K562 (cell line): ENCODE measurements around the gene LRRC51. TPM values are rescaled to one million over a fixed set of nuclear protein-coding genes. Genes with fewer than 3 reads are reported as not detected.

Experiments used
- ARHGAP35 ChIP-seq: fragments of 450-650 bp; IDR thresholded peaks from 2 replicates; pipeline ENCODE4 v1.6.1; 2018; ENCODE audit not compliant: partially characterized antibody
- FOXJ2 ChIP-seq: fragments of 200-800 bp; sonication (Bioruptor generic); IDR thresholded peaks from 2 replicates; pipeline ENCODE4 v1.6.1; 2016; ENCODE audit warnings: missing genetic modification characterization, missing compliant biosample characterization
- HNRNPH1 ChIP-seq: fragments of 200-400 bp; formaldehyde crosslinking; optimal IDR thresholded peaks from 2 replicates; pipeline ENCODE3; 2017; ENCODE audit warnings: low read depth, mild to moderate bottlenecking, low read length, moderate library complexity
- MAFF ChIP-seq: IDR thresholded peaks from 2 replicates; pipeline ENCODE4 v1.6.1; 2012; ENCODE audit warnings: low read length, improper control_type of control experiment
- NFXL1 ChIP-seq: fragments of 450-650 bp; formaldehyde crosslinking; IDR thresholded peaks from 2 replicates; pipeline ENCODE4 v1.4.0; 2021; ENCODE audit warnings: mild to moderate bottlenecking
- PHF21A ChIP-seq: fragments of 450-650 bp; IDR thresholded peaks from 2 replicates; pipeline ENCODE4 v1.6.1; 2017; ENCODE audit warnings: low read depth, borderline replicate concordance
- ZNF644 ChIP-seq: fragments of 200-800 bp; sonication (Bioruptor generic); IDR thresholded peaks from 2 replicates; pipeline ENCODE4 v1.6.1; 2016; ENCODE audit warnings: low read depth, missing genetic modification characterization, missing compliant biosample characterization
- ZNF75A ChIP-seq: fragments of 450-650 bp; formaldehyde crosslinking; IDR thresholded peaks from 2 replicates; pipeline ENCODE4 v1.4.0; 2020; ENCODE audit warnings: mild to moderate bottlenecking
- microRNA-seq: library from miRNA; unstranded; fragments of <30 nt; microRNA quantifications from one replicate; pipeline ENCODE4, GENCODE V29; 2018; ENCODE audit warnings: borderline microRNAs expressed
- polyA plus RNA-seq, 8 experiments: library from polyadenylated mRNA; depleted of rRNA in 4 of 8; stranded (reverse) in 5 of 8; unstranded in 3 of 8; fragments of >200 nt; fragmentation: Nextera tagmentation in 2 of 8; fragmentation: Illumina TruSeq in 1 of 8; extraction: Ambion mirVana in 2 of 8; extraction: Trizol in 1 of 8; gene quantifications; 2 replicates each; pipeline versions ENCODE4 v1.2.1 to v1.2.3, GENCODE V29; 2011 to 2014; ENCODE audit warnings: inconsistent platforms in 1 of 8, missing spikeins in 1 of 8
- small RNA-seq: library from RNA; depleted of rRNA; stranded (forward); fragments of <200 nt; gene quantifications from one replicate; pipeline ENCODE3, GENCODE V24; 2014
- total RNA-seq, 7 experiments: library from RNA; depleted of rRNA in 6 of 7; stranded (reverse); fragments of >200 nt in 6 of 7; fragmentation: Illumina TruSeq in 2 of 7; extraction: Trizol in 2 of 7; gene quantifications; 2 replicates each; pipeline versions ENCODE4 v1.2.1 to v1.2.3, GENCODE V29; 2011 to 2021; ENCODE audit warnings: low replicate concordance in 1 of 7
- TF ChIP-seq, protein P1 (sequence below): sonication (generic); formaldehyde crosslinking; IDR thresholded peaks from 2 replicates; pipeline ENCODE4 v1.8.0; 2022; ENCODE audit warnings: missing genetic modification reagents, mild to moderate bottlenecking, moderate library complexity, borderline replicate concordance

Gene LRRC51
- total and polyA plus RNA-seq, 9 of the 15 experiments (the other 6 are each of a cell fraction or from before 2014, with no cell fraction given) = 4.7 to 10.6 (median 5.6) TPM

DNA sequence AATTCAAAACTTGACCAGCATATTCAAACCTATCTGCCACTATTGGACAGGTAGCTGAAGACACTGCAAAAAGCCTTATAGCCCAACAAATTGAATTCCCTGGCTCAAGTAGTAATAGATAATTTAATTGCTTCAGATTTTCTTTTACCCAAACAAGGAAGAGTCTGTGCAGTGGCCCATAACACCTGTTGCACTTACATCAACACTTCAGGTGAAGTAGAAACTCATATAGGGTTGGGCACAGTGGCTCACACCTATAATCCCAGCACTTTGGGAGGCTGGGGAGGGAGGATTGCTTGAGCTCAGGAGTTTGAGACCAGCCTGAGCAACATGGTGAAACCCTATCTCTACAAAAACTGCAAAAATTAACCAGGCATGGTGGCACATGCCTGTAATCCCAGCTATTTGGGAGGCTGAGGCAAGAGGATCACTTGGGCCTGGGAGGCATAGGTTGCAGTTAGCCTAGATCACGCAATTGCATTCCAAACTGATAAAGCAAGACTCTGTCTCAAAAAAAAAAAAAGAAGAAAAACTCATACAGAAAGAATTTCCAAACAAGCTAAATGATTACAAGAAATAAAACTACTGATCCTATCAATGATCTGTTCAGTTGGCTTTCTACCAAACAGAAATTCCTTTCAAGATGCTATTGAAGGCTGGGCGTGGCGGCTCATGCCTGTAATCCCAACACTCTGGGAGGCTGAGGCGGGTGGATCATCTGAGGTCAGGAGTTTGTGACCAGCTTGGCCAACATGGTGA, 64.3 kb downstream of the LRRC51 start (continued):
- TF ChIP-seq ARHGAP35 (no peak), HNRNPH1 (no peak), PHF21A (no peak), ZNF75A (CRISPR knock-in tag) (no peak), NFXL1 (CRISPR knock-in tag) (no peak), ZNF644 (no peak), MAFF (no peak), FOXJ2 (no peak)
- TF ChIP-seq, protein P1, sequence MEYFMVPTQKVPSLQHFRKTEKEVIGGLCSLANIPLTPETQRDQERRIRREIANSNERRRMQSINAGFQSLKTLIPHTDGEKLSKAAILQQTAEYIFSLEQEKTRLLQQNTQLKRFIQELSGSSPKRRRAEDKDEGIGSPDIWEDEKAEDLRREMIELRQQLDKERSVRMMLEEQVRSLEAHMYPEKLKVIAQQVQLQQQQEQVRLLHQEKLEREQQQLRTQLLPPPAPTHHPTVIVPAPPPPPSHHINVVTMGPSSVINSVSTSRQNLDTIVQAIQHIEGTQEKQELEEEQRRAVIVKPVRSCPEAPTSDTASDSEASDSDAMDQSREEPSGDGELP = no peak

Small RNAs within 50 kb of the gene (microRNA-seq; reads per million reads assigned to microRNA genes)
- 0.73 reads per million for gene MIR3165

Small RNAs within 50 kb of the gene (small RNA-seq; reads per million reads assigned to genes)
- gene MIR3165 = 0.22 reads per million
- not detected for gene RNU6-72P

Other genes starting within 250 kb of the LRRC51 start
Only the 7 nearest of the 14 such genes appear.
- 2.1 and 2.9 TPM in 2 replicates for gene IL18BP, start 81.9 kb upstream of the LRRC51 start, total RNA-seq (2014; rRNA removed)
- 2.7 and 3.2 TPM in 2 replicates for gene IL18BP, start 81.9 kb upstream of the LRRC51 start, total RNA-seq (2014; rRNA removed; fragmentation: Illumina TruSeq; extraction: Trizol)
- gene IL18BP, start 81.9 kb upstream of the LRRC51 start, total RNA-seq (2015; rRNA removed; fragmentation: Illumina TruSeq; extraction: Trizol) = 3.2 and 3.5 TPM in 2 replicates
- gene IL18BP, start 81.9 kb upstream of the LRRC51 start, total RNA-seq (2021) = 5.2 and 9.4 TPM in 2 replicates
- 6.4 and 10.7 TPM in 2 replicates for gene IL18BP, start 81.9 kb upstream of the LRRC51 start, polyA plus RNA-seq (2011; rRNA removed)
- 6.1 TPM in 2 replicates for gene IL18BP, start 81.9 kb upstream of the LRRC51 start, polyA plus RNA-seq (2014; fragmentation: Illumina TruSeq; extraction: Trizol)
- gene IL18BP, start 81.9 kb upstream of the LRRC51 start, polyA plus RNA-seq (2014; fragmentation: Nextera tagmentation; extraction: Ambion mirVana) = under 1 TPM; 0.34 to 0.35 TPM
- gene IL18BP, start 81.9 kb upstream of the LRRC51 start, polyA plus RNA-seq (2014; rRNA removed) = 6.3 and 7.2 TPM in 2 replicates
- 93.1 and 94.7 TPM in 2 replicates for gene NUMA1, start 308 bp upstream of the LRRC51 start, total RNA-seq (2014; rRNA removed)
- 40.3 and 41.4 TPM in 2 replicates for gene NUMA1, start 308 bp upstream of the LRRC51 start, total RNA-seq (2014; rRNA removed; fragmentation: Illumina TruSeq; extraction: Trizol)
- gene NUMA1, start 308 bp upstream of the LRRC51 start, total RNA-seq (2015; rRNA removed; fragmentation: Illumina TruSeq; extraction: Trizol) = 46.9 and 50.4 TPM in 2 replicates
- gene NUMA1, start 308 bp upstream of the LRRC51 start, total RNA-seq (2021) = 83.1 and 104 TPM in 2 replicates
- 51.2 and 72.8 TPM in 2 replicates for gene NUMA1, start 308 bp upstream of the LRRC51 start, polyA plus RNA-seq (2011; rRNA removed)
- gene NUMA1, start 308 bp upstream of the LRRC51 start, polyA plus RNA-seq (2014; fragmentation: Illumina TruSeq; extraction: Trizol) = 74.2 and 85.9 TPM in 2 replicates
- 1 to 10 TPM; 4.1 to 7.6 TPM for gene NUMA1, start 308 bp upstream of the LRRC51 start, polyA plus RNA-seq (2014; fragmentation: Nextera tagmentation; extraction: Ambion mirVana)
- 66.4 and 85.2 TPM in 2 replicates for gene NUMA1, start 308 bp upstream of the LRRC51 start, polyA plus RNA-seq (2014; rRNA removed)
- 86.0 and 124 TPM in 2 replicates for gene LAMTOR1, start 22.4 kb downstream of the LRRC51 start, total RNA-seq (2014; rRNA removed)
- 71.5 and 84.6 TPM in 2 replicates for gene LAMTOR1, start 22.4 kb downstream of the LRRC51 start, total RNA-seq (2014; rRNA removed; fragmentation: Illumina TruSeq; extraction: Trizol)
- gene LAMTOR1, start 22.4 kb downstream of the LRRC51 start, total RNA-seq (2015; rRNA removed; fragmentation: Illumina TruSeq; extraction: Trizol) = 77.4 and 80.0 TPM in 2 replicates
- 66.4 and 71.3 TPM in 2 replicates for gene LAMTOR1, start 22.4 kb downstream of the LRRC51 start, total RNA-seq (2021)
- gene LAMTOR1, start 22.4 kb downstream of the LRRC51 start, polyA plus RNA-seq (2011; rRNA removed) = 62.6 and 76.1 TPM in 2 replicates
- gene LAMTOR1, start 22.4 kb downstream of the LRRC51 start, polyA plus RNA-seq (2014; fragmentation: Illumina TruSeq; extraction: Trizol) = 104 and 110 TPM in 2 replicates
- gene LAMTOR1, start 22.4 kb downstream of the LRRC51 start, polyA plus RNA-seq (2014; fragmentation: Nextera tagmentation; extraction: Ambion mirVana) = 10 to 100 TPM; 91.1 to 97.5 TPM
- gene LAMTOR1, start 22.4 kb downstream of the LRRC51 start, polyA plus RNA-seq (2014; rRNA removed) = 85.3 and 93.5 TPM in 2 replicates
- not detected in 2 replicates for gene TOMT, start 25.1 kb downstream of the LRRC51 start, total RNA-seq (2014; rRNA removed)
- not detected in 2 replicates for gene TOMT, start 25.1 kb downstream of the LRRC51 start, total RNA-seq (2014; rRNA removed; fragmentation: Illumina TruSeq; extraction: Trizol)
- not detected in 2 replicates for gene TOMT, start 25.1 kb downstream of the LRRC51 start, total RNA-seq (2015; rRNA removed; fragmentation: Illumina TruSeq; extraction: Trizol)
- gene TOMT, start 25.1 kb downstream of the LRRC51 start, total RNA-seq (2021) = not detected in 2 replicates
- gene TOMT, start 25.1 kb downstream of the LRRC51 start, polyA plus RNA-seq (2011; rRNA removed) = not detected in 2 replicates
- gene TOMT, start 25.1 kb downstream of the LRRC51 start, polyA plus RNA-seq (2014; fragmentation: Illumina TruSeq; extraction: Trizol) = not detected in 2 replicates
- gene TOMT, start 25.1 kb downstream of the LRRC51 start, polyA plus RNA-seq (2014; fragmentation: Nextera tagmentation; extraction: Ambion mirVana) = not detected
- not detected in 2 replicates for gene TOMT, start 25.1 kb downstream of the LRRC51 start, polyA plus RNA-seq (2014; rRNA removed)
- gene ANAPC15, start 31.8 kb downstream of the LRRC51 start, total RNA-seq (2014; rRNA removed) = 71.8 and 79.9 TPM in 2 replicates
- 53.5 and 59.0 TPM in 2 replicates for gene ANAPC15, start 31.8 kb downstream of the LRRC51 start, total RNA-seq (2014; rRNA removed; fragmentation: Illumina TruSeq; extraction: Trizol)
- 67.2 and 74.9 TPM in 2 replicates for gene ANAPC15, start 31.8 kb downstream of the LRRC51 start, total RNA-seq (2015; rRNA removed; fragmentation: Illumina TruSeq; extraction: Trizol)
- gene ANAPC15, start 31.8 kb downstream of the LRRC51 start, total RNA-seq (2021) = 63.5 and 72.7 TPM in 2 replicates
- 40.9 and 53.0 TPM in 2 replicates for gene ANAPC15, start 31.8 kb downstream of the LRRC51 start, polyA plus RNA-seq (2011; rRNA removed)
- 110 and 117 TPM in 2 replicates for gene ANAPC15, start 31.8 kb downstream of the LRRC51 start, polyA plus RNA-seq (2014; fragmentation: Illumina TruSeq; extraction: Trizol)
- gene ANAPC15, start 31.8 kb downstream of the LRRC51 start, polyA plus RNA-seq (2014; fragmentation: Nextera tagmentation; extraction: Ambion mirVana) = 100 to 1,000 TPM; 197 to 254 TPM
- gene ANAPC15, start 31.8 kb downstream of the LRRC51 start, polyA plus RNA-seq (2014; rRNA removed) = 75.7 and 80.1 TPM in 2 replicates
- not detected in 2 replicates for gene FOLR3, start 54.9 kb downstream of the LRRC51 start, total RNA-seq (2014; rRNA removed)
- not detected in 2 replicates for gene FOLR3, start 54.9 kb downstream of the LRRC51 start, total RNA-seq (2014; rRNA removed; fragmentation: Illumina TruSeq; extraction: Trizol)
- gene FOLR3, start 54.9 kb downstream of the LRRC51 start, total RNA-seq (2015; rRNA removed; fragmentation: Illumina TruSeq; extraction: Trizol) = not detected in 2 replicates
- not detected in 2 replicates for gene FOLR3, start 54.9 kb downstream of the LRRC51 start, total RNA-seq (2021)
- not detected in 2 replicates for gene FOLR3, start 54.9 kb downstream of the LRRC51 start, polyA plus RNA-seq (2011; rRNA removed)
- gene FOLR3, start 54.9 kb downstream of the LRRC51 start, polyA plus RNA-seq (2014; fragmentation: Illumina TruSeq; extraction: Trizol) = not detected in 2 replicates
- gene FOLR3, start 54.9 kb downstream of the LRRC51 start, polyA plus RNA-seq (2014; fragmentation: Nextera tagmentation; extraction: Ambion mirVana) = not detected
- not detected in 2 replicates for gene FOLR3, start 54.9 kb downstream of the LRRC51 start, polyA plus RNA-seq (2014; rRNA removed)
- 0.68 and 0.90 TPM in 2 replicates for gene FOLR1, start 111.3 kb downstream of the LRRC51 start, total RNA-seq (2014; rRNA removed)
- 0.19 and 0.22 TPM in 2 replicates for gene FOLR1, start 111.3 kb downstream of the LRRC51 start, total RNA-seq (2014; rRNA removed; fragmentation: Illumina TruSeq; extraction: Trizol)
- gene FOLR1, start 111.3 kb downstream of the LRRC51 start, total RNA-seq (2015; rRNA removed; fragmentation: Illumina TruSeq; extraction: Trizol) = 0.58 and 0.75 TPM in 2 replicates
- 0.49 and 0.92 TPM in 2 replicates for gene FOLR1, start 111.3 kb downstream of the LRRC51 start, total RNA-seq (2021)
- 1.2 and 2.3 TPM in 2 replicates for gene FOLR1, start 111.3 kb downstream of the LRRC51 start, polyA plus RNA-seq (2011; rRNA removed)
- gene FOLR1, start 111.3 kb downstream of the LRRC51 start, polyA plus RNA-seq (2014; fragmentation: Illumina TruSeq; extraction: Trizol) = 0.96 and 1.7 TPM in 2 replicates
- gene FOLR1, start 111.3 kb downstream of the LRRC51 start, polyA plus RNA-seq (2014; fragmentation: Nextera tagmentation; extraction: Ambion mirVana) = 1 to 10 TPM; 1.0 to 1.7 TPM
- gene FOLR1, start 111.3 kb downstream of the LRRC51 start, polyA plus RNA-seq (2014; rRNA removed) = 1.8 TPM in 2 replicates